ENCODE data around the gene SETBP1. TPM values are rescaled to one million over a fixed set of nuclear protein-coding genes. Genes with fewer than 3 reads are reported as not detected.

Gene SETBP1
- total and polyA plus RNA-seq, 2 of the 8 experiments (the other 6 are each of a cell fraction or from before 2014, with no cell fraction given): 2.0 to 6.5 TPM

- WGBS, 2 experiments (ENCODE audit: extremely low coverage in 1 of 2, insufficient coverage in 1 of 2, insufficient read length in 1 of 2, insufficient replicate concordance in 2 of 2, low coverage in 1 of 2, low lambda C conversion rate in 2 of 2, missing lambda C conversion rate in 1 of 2): 82 to 100% methylated on average over 1 to 10 of the region's 10 CpGs
- Histone ChIP-seq H2BK12ac (ENCODE audit: low read depth, low read length) (no peak overlapping the region), H4K20me1 (replicated peaks in 1 of 2; ENCODE audit: control insufficient read depth in 1 of 2, insufficient read depth in 2 of 2, low read length in 2 of 2) (no peaks in the 10 kb centered on the region), H3K18ac (ENCODE audit: extremely low read depth, low read length) (no peak overlapping the region), H2AFZ (ENCODE audit: low read length) (no peak overlapping the region), H3K4me3 (ENCODE audit: extremely low read depth in 1 of 4, insufficient read depth in 2 of 4, low read depth in 3 of 4, low read length in 4 of 4) (no peak overlapping the region), H3K27me3 (replicated peaks in 1 of 4; ENCODE audit: control insufficient read depth in 3 of 4, extremely low read depth in 1 of 4, insufficient read depth in 3 of 4, low read length in 3 of 4) (no peaks in the 10 kb centered on the region), H3K4me1 (replicated peaks in 1 of 4; ENCODE audit: control insufficient read depth in 3 of 4, insufficient read depth in 4 of 4, low read length in 3 of 4) (peaks cover 0 to 14% (median 10%) of the 10 kb centered on the region in 4 experiments; a peak in 6 of 7 replicates), H4K5ac (ENCODE audit: insufficient read length, low read depth, low read length) (no peak overlapping the region), H2BK5ac (ENCODE audit: low read depth, low read length) (no peak overlapping the region), H3K56ac (replicated peaks; ENCODE audit: insufficient read length, low read depth, low read length) (no peak overlapping the region), H3K79me2 (ENCODE audit: control insufficient read depth in 1 of 2, insufficient read depth in 2 of 2, low read length in 2 of 2) (no peaks in the 10 kb centered on the region), H3K9me3 (ENCODE audit: insufficient read depth in 2 of 2, low read depth in 1 of 2, low read length in 1 of 2) (no peaks in the 10 kb centered on the region), H3K14ac (ENCODE audit: insufficient read length) (no peak overlapping the region), H3K4ac (replicated peaks; ENCODE audit: insufficient read length, low read depth, low read length) (no peak overlapping the region), H2BK120ac (replicated peaks; ENCODE audit: low read depth, low read length) (no peak overlapping the region), H3K23ac (ENCODE audit: insufficient read length) (no peak overlapping the region), H2BK20ac (ENCODE audit: low read length) (no peak overlapping the region), H3K36me3 (ENCODE audit: control insufficient read depth in 2 of 4, insufficient read depth in 4 of 4, low read length in 3 of 4) (no peaks in the 10 kb centered on the region), H2AK5ac (ENCODE audit: low read depth, low read length) (no peak overlapping the region), H3K4me2 (ENCODE audit: insufficient read depth in 1 of 2, low read depth in 2 of 2, low read length in 2 of 2) (no peak overlapping the region), H4K8ac (ENCODE audit: extremely low read depth, insufficient read depth, low read length) (no peak overlapping the region), H2BK15ac (ENCODE audit: low read length) (no peak overlapping the region), H4K91ac (replicated peaks; ENCODE audit: insufficient read length, low read length) (no peak overlapping the region), H3K23me2 (ENCODE audit: low read depth, low read length) (no peaks in the 10 kb centered on the region), H3K27ac (ENCODE audit: low read depth, low read length) (no peak overlapping the region), H3K79me1 (ENCODE audit: low read depth, low read length) (peaks cover 4% of the 10 kb centered on the region; the same call in 1 of the 2 replicates), H3K9ac (replicated peaks in 1 of 4; ENCODE audit: extremely low read depth in 1 of 4, low read depth in 3 of 4, low read length in 3 of 4) (no peak overlapping the region)
- POLR2A ChIA-PET (ENCODE audit: partially characterized antibody): no interaction called here
- DNase-seq (ENCODE audit: low read depth in 1 of 2, low spot score in 2 of 2) (no peak), FAIRE-seq (no peak)
- CTCF ChIA-PET (ENCODE audit: partially characterized antibody): interaction anchor here (1.2 kb wide), 1 partner anchor 14 kb away, joined by 3 read pairs; no protein-coding TSS in a partner anchor
- TF ChIP-seq RBBP5 (IDR thresholded peaks at IDR 0.05; ENCODE audit: borderline replicate concordance, low read depth, low read length) (no peak), JUN (IDR thresholded peaks at IDR 0.05; ENCODE audit: low read depth, low read length) (no peak), FOSL1 (IDR thresholded peaks at IDR 0.05; ENCODE audit: insufficient read depth, low read depth, low read length) (no peak), CTBP2 (IDR thresholded peaks at IDR 0.05; ENCODE audit: borderline replicate concordance, insufficient read depth, insufficient read length, low read length) (no peak)
Observed at GRCh38 chr18:44699572-44700261, 19.0 kb downstream of the SETBP1 start.

Data from H1 (cell line).